ENCODE data around the gene TWIST2.

DNA sequence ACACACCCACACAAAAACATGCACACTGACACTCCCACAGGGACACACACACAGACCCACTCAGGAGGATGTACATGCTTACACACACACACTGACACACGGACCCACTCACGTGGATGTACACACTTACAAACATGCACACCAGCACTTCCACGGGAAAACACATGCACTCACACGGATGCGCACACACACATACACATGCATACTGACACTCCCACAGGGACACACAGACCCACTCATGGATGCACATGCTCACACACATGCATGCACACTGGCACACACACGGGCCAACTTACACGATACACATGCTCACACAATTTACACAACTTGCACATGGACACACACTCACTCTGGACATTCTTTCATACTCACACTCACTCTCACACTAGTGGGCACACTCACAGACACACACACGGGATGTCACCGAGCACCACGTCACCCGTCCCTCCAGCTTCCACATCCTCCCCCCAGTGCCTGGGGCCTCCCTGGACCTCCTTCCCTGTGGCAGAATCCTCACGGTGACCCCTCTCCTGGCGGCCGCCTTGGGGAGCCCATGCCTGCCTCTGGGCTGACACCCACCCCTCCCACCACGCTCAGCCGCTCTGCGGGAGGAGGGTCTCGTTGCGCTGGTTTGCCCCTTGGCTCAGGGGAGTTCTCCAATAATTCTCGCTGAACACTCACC lies 58.5 kb downstream of the TWIST2 start:
- TF ChIP-seq CTCF (IDR thresholded peaks at IDR 0.05) (no peak), POLR2A (IDR thresholded peaks at IDR 0.05) (no peak)
